K562 (cell line): Measurements from ENCODE around the gene UBXN2A. TPM values are rescaled to one million over a fixed set of nuclear protein-coding genes. Genes with fewer than 3 reads are reported as not detected.

Experiments used
- ATF1 ChIP-seq, 2 experiments: fragments of 450-650 bp in 1 of 2; IDR thresholded peaks; 2 replicates each; pipeline ENCODE4 v1.6.1; 2016; ENCODE audit warnings: missing compliant biosample characterization in 1 of 2, missing genetic modification characterization in 1 of 2
- CLOCK ChIP-seq: fragments of 250-450 bp; sonication (Bioruptor Pico); IDR thresholded peaks from 2 replicates; pipeline ENCODE4 v1.4.0; 2020; ENCODE audit warnings: mild to moderate bottlenecking, moderate library complexity, borderline replicate concordance
- HEY1 ChIP-seq: fragments of 250-450 bp; sonication (Bioruptor Pico); IDR thresholded peaks from 2 replicates; pipeline ENCODE4 v1.5.0; 2020; ENCODE audit warnings: mild to moderate bottlenecking, moderate library complexity, borderline replicate concordance
- KDM2B ChIP-seq: fragments of 250-450 bp; sonication (Bioruptor Pico); IDR thresholded peaks from 2 replicates; pipeline ENCODE4 v1.8.0; 2021; ENCODE audit warnings: mild to moderate bottlenecking, moderate library complexity
- NBN ChIP-seq: fragments of 450-650 bp; IDR thresholded peaks from 2 replicates; pipeline ENCODE4 v1.6.1; 2016; ENCODE audit warnings: low read depth, mild to moderate bottlenecking
- PHF8 ChIP-seq: fragments of 200-600 bp; sonication (generic); IDR thresholded peaks from 2 replicates; pipeline ENCODE4 v1.6.1; 2012; ENCODE audit warnings: mixed run types, mild to moderate bottlenecking, inconsistent platforms, low read length, moderate library complexity, borderline replicate concordance
- PPARD ChIP-seq: fragments of 250-450 bp; sonication (Bioruptor Pico); IDR thresholded peaks from 2 replicates; pipeline ENCODE4 v1.8.0; 2022; ENCODE audit warnings: inconsistent platforms, mild to moderate bottlenecking, moderate library complexity
- TRIM24 ChIP-seq, 2 experiments: fragments of 450-650 bp; IDR thresholded peaks; 2 replicates each; pipeline ENCODE4 v1.6.1; 2016
- polyA plus RNA-seq, 8 experiments: library from polyadenylated mRNA; depleted of rRNA in 4 of 8; stranded (reverse) in 5 of 8; unstranded in 3 of 8; fragments of >200 nt; fragmentation: Nextera tagmentation in 2 of 8; fragmentation: Illumina TruSeq in 1 of 8; extraction: Ambion mirVana in 2 of 8; extraction: Trizol in 1 of 8; gene quantifications; 2 replicates each; pipeline versions ENCODE4 v1.2.1 to v1.2.3, GENCODE V29; 2011 to 2014; ENCODE audit warnings: inconsistent platforms in 1 of 8, missing spikeins in 1 of 8
- total RNA-seq, 7 experiments: library from RNA; depleted of rRNA in 6 of 7; stranded (reverse); fragments of >200 nt in 6 of 7; fragmentation: Illumina TruSeq in 2 of 7; extraction: Trizol in 2 of 7; gene quantifications; 2 replicates each; pipeline versions ENCODE4 v1.2.1 to v1.2.3, GENCODE V29; 2011 to 2021; ENCODE audit warnings: low replicate concordance in 1 of 7
- TF ChIP-seq, protein P1 (sequence below): fragments of 250-450 bp; sonication (Bioruptor Pico); IDR thresholded peaks from 2 replicates; pipeline ENCODE4 v1.8.0; 2022; ENCODE audit warnings: inconsistent platforms
- TF ChIP-seq, protein P2 (sequence below): sonication (generic); formaldehyde crosslinking; IDR thresholded peaks from 2 replicates; pipeline ENCODE4 v1.4.0; 2020; ENCODE audit warnings: mild to moderate bottlenecking, missing genetic modification reagents
- TF ChIP-seq, protein P3 (sequence below), 2 experiments: fragments of 450-650 bp in 1 of 2; IDR thresholded peaks; 2 replicates each; pipeline ENCODE4 v1.6.1; 2011 to 2017; ENCODE audit warnings: low read depth in 2 of 2, antibody characterized with exemption in 1 of 2, borderline replicate concordance in 1 of 2, low read length in 1 of 2, mild to moderate bottlenecking in 1 of 2, mixed read lengths in 1 of 2; ENCODE audit not compliant: control insufficient read depth in 1 of 2
- TF ChIP-seq, protein P4 (sequence below): fragments of 250-450 bp; sonication (Bioruptor Pico); IDR thresholded peaks from 2 replicates; pipeline ENCODE4 v1.4.0; 2020; ENCODE audit warnings: mild to moderate bottlenecking, moderate library complexity

UBXN2A gene
- total and polyA plus RNA-seq, 9 of the 15 experiments (the other 6 are each of a cell fraction or from before 2014, with no cell fraction given), result 3.4 to 25.6 (median 16.0) TPM

DNA sequence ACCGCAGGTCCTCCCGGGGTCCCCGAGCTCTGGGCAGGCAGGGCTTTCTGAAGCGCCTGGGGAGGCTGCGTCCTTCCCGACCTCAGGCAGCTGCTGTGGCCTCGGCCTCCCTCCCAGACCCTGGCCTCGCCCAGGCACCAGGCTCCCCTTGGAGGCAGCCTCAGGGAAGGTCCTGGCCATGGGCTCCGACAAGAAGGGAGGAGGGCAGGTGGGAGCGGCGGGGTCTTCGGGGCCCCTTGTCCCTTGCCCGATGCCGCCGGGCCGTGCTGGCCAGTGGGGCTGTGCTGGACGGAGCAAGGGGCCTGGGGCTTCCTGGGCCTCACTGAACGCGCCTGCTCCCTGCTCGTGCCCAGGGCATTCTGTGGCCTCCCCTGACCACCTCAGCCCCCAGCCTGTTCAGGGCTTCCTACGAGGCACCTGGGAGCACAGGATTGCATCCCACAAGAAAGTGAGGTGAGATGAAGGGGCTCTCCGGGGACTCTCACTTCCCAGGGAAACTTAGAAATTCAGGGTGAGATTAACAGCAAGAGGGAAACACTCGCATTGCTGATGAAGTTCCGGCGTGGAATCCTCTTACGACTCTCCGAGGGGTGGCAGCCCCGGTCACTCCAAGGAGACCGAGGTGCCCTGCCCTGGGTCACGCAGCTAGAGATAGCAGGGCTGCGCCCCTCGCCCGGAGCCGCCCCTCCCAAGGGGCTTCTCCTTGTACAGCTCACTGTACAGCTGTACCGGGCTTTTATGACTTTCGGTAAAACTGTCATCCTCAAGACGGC lies 70.4 kb downstream of the UBXN2A start (continued):
- TF ChIP-seq, protein P1, sequence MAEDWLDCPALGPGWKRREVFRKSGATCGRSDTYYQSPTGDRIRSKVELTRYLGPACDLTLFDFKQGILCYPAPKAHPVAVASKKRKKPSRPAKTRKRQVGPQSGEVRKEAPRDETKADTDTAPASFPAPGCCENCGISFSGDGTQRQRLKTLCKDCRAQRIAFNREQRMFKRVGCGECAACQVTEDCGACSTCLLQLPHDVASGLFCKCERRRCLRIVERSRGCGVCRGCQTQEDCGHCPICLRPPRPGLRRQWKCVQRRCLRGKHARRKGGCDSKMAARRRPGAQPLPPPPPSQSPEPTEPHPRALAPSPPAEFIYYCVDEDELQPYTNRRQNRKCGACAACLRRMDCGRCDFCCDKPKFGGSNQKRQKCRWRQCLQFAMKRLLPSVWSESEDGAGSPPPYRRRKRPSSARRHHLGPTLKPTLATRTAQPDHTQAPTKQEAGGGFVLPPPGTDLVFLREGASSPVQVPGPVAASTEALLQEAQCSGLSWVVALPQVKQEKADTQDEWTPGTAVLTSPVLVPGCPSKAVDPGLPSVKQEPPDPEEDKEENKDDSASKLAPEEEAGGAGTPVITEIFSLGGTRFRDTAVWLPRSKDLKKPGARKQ, result no peak
- TF ChIP-seq PPARD (CRISPR knock-in tag) (no peak), TRIM24 (IDR thresholded peaks at IDR 0.05) (no peak), ATF1 (CRISPR knock-in tag; IDR thresholded peaks at IDR 0.05) (no peak), ATF1 (tag; IDR thresholded peaks at IDR 0.05) (no peak), NBN (no peak), HEY1 (no peak), CLOCK (no peak), PHF8 (peak; percentile 47; the same call in 1 of the 2 replicates), KDM2B (no peak)
- TF ChIP-seq, protein P2, sequence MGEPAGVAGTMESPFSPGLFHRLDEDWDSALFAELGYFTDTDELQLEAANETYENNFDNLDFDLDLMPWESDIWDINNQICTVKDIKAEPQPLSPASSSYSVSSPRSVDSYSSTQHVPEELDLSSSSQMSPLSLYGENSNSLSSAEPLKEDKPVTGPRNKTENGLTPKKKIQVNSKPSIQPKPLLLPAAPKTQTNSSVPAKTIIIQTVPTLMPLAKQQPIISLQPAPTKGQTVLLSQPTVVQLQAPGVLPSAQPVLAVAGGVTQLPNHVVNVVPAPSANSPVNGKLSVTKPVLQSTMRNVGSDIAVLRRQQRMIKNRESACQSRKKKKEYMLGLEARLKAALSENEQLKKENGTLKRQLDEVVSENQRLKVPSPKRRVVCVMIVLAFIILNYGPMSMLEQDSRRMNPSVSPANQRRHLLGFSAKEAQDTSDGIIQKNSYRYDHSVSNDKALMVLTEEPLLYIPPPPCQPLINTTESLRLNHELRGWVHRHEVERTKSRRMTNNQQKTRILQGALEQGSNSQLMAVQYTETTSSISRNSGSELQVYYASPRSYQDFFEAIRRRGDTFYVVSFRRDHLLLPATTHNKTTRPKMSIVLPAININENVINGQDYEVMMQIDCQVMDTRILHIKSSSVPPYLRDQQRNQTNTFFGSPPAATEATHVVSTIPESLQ (CRISPR knock-in tag), result no peak
- TF ChIP-seq, protein P3, sequence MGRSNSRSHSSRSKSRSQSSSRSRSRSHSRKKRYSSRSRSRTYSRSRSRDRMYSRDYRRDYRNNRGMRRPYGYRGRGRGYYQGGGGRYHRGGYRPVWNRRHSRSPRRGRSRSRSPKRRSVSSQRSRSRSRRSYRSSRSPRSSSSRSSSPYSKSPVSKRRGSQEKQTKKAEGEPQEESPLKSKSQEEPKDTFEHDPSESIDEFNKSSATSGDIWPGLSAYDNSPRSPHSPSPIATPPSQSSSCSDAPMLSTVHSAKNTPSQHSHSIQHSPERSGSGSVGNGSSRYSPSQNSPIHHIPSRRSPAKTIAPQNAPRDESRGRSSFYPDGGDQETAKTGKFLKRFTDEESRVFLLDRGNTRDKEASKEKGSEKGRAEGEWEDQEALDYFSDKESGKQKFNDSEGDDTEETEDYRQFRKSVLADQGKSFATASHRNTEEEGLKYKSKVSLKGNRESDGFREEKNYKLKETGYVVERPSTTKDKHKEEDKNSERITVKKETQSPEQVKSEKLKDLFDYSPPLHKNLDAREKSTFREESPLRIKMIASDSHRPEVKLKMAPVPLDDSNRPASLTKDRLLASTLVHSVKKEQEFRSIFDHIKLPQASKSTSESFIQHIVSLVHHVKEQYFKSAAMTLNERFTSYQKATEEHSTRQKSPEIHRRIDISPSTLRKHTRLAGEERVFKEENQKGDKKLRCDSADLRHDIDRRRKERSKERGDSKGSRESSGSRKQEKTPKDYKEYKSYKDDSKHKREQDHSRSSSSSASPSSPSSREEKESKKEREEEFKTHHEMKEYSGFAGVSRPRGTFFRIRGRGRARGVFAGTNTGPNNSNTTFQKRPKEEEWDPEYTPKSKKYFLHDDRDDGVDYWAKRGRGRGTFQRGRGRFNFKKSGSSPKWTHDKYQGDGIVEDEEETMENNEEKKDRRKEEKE (IDR thresholded peaks at IDR 0.05; ENCODE audit: borderline replicate concordance in 1 of 2, control insufficient read depth in 1 of 2, low read depth in 2 of 2, low read length in 1 of 2), result no peak
- TF ChIP-seq, protein P4, sequence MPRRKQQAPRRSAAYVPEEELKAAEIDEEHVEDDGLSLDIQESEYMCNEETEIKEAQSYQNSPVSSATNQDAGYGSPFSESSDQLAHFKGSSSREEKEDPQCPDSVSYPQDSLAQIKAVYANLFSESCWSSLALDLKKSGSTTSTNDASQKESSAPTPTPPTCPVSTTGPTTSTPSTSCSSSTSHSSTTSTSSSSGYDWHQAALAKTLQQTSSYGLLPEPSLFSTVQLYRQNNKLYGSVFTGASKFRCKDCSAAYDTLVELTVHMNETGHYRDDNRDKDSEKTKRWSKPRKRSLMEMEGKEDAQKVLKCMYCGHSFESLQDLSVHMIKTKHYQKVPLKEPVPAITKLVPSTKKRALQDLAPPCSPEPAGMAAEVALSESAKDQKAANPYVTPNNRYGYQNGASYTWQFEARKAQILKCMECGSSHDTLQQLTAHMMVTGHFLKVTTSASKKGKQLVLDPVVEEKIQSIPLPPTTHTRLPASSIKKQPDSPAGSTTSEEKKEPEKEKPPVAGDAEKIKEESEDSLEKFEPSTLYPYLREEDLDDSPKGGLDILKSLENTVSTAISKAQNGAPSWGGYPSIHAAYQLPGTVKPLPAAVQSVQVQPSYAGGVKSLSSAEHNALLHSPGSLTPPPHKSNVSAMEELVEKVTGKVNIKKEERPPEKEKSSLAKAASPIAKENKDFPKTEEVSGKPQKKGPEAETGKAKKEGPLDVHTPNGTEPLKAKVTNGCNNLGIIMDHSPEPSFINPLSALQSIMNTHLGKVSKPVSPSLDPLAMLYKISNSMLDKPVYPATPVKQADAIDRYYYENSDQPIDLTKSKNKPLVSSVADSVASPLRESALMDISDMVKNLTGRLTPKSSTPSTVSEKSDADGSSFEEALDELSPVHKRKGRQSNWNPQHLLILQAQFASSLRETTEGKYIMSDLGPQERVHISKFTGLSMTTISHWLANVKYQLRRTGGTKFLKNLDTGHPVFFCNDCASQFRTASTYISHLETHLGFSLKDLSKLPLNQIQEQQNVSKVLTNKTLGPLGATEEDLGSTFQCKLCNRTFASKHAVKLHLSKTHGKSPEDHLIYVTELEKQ (CRISPR knock-in tag), result no peak
